ENCODE data around the gene CAPN5.

GRCh38 chr11:77036398-77036797, 30.4 kb upstream of the CAPN5 start:
- no peak for TF ChIP-seq EP300 (IDR thresholded peaks at IDR 0.05)
- TF ChIP-seq POLR2A (IDR thresholded peaks at IDR 0.05; ENCODE audit: low read length): no peak
- no peak for TF ChIP-seq RAD21 (conservative IDR thresholded peaks at IDR 0.05 in 1 of 2, IDR thresholded peaks at IDR 0.05 in 1 of 2)
- TF ChIP-seq MAX (IDR thresholded peaks at IDR 0.05): no peak
- no peak for TF ChIP-seq CTCF (IDR thresholded peaks at IDR 0.05)
- TF ChIP-seq CEBPB (IDR thresholded peaks at IDR 0.05): no peak
